Measurements from ENCODE around the gene ADGRB3. TPM values are rescaled to one million over a fixed set of nuclear protein-coding genes. Genes with fewer than 3 reads are reported as not detected.

The ADGRB3 gene
- total RNA-seq, 1 experiment from 2014 or later, result 7.7 TPM

GRCh38 chr6:68695403-68695802, 60.3 kb downstream of the ADGRB3 start:
- Histone ChIP-seq H3K9me3 (ENCODE audit: low read depth, low read length, poor library complexity, severe bottlenecking) (no peaks in the 10 kb centered on the region), H3K27me3 (replicated peaks; ENCODE audit: insufficient read depth, low read depth, low read length, poor library complexity) (no peaks in the 10 kb centered on the region), H3K27ac (ENCODE audit: low read depth, low read length, poor library complexity, severe bottlenecking) (no peak overlapping the region), H3K4me1 (ENCODE audit: insufficient read depth, low read length, poor library complexity, severe bottlenecking) (peaks cover 23% of the 10 kb centered on the region), H3K36me3 (ENCODE audit: insufficient read depth, low read length, poor library complexity, severe bottlenecking) (no peaks in the 10 kb centered on the region), H3K4me3 (ENCODE audit: low read depth, low read length, poor library complexity, severe bottlenecking) (no peak overlapping the region)
- TF ChIP-seq CTCF (conservative IDR thresholded peaks at IDR 0.05; ENCODE audit: low read depth, low read length), result no peak
- no peak for TF ChIP-seq EZH2 (IDR thresholded peaks at IDR 0.05; ENCODE audit: borderline replicate concordance, low read depth, low read length, poor library complexity, severe bottlenecking)
- intact Hi-C loops (cut with micrococcal nuclease; ENCODE audit: unreplicated experiment), result no loop called here
- CTCF ChIA-PET, result no interaction called here
- POLR2A ChIA-PET (ENCODE audit: low non-redundant PET), result no interaction called here
- no TSS peak for BruUV-seq (replicated peaks)
- no peak for DNase-seq (ENCODE audit: low spot score)

- Histone ChIP-seq H3K4me3 (ENCODE audit: low read depth, low read length, poor library complexity, severe bottlenecking) (no peak overlapping the region), H3K9me3 (ENCODE audit: low read depth, low read length, poor library complexity, severe bottlenecking) (no peaks in the 10 kb centered on the region), H3K27ac (ENCODE audit: low read depth, low read length, poor library complexity, severe bottlenecking) (no peak overlapping the region), H3K4me1 (ENCODE audit: insufficient read depth, low read length, poor library complexity, severe bottlenecking) (peaks cover 19% of the 10 kb centered on the region), H3K36me3 (ENCODE audit: insufficient read depth, low read length, poor library complexity, severe bottlenecking) (no peaks in the 10 kb centered on the region), H3K27me3 (replicated peaks; ENCODE audit: insufficient read depth, low read depth, low read length, poor library complexity) (no peaks in the 10 kb centered on the region)
- TF ChIP-seq EZH2 (IDR thresholded peaks at IDR 0.05; ENCODE audit: borderline replicate concordance, low read depth, low read length, poor library complexity, severe bottlenecking), result no peak
- TF ChIP-seq CTCF (conservative IDR thresholded peaks at IDR 0.05; ENCODE audit: low read depth, low read length), result no peak
- no TSS peak for BruUV-seq (replicated peaks)
- intact Hi-C loops (cut with micrococcal nuclease; ENCODE audit: unreplicated experiment), result no loop called here
- no peak for DNase-seq (ENCODE audit: low spot score)
- POLR2A ChIA-PET (ENCODE audit: low non-redundant PET), result interaction anchor here (0.6 kb wide), 1 partner anchor 13 kb away, joined by 4 read pairs; no protein-coding TSS in a partner anchor
- CTCF ChIA-PET, result no interaction called here
Measured at GRCh38 chr6:68695838-68696237, 60.8 kb downstream of the ADGRB3 start.

DNA sequence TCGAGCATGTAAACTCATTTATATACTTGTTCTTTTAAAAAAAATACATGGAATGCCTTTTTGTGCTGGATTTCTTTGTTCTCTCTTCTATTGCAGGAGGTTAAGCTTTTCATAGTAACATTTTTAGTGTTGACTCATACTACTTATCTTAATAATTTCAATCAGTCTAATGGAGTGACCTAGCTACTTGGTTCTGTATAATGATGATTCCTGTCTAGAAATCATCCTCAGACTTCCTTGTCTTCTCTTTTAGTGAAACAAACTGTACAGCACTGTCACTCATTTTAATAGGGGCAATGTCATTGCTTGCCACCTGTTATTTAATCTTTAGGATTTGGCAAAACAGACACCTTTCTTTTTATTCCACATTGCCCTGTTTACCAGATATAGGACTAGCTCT, 62.3 kb downstream of the ADGRB3 start:
- intact Hi-C loops (cut with micrococcal nuclease; ENCODE audit: unreplicated experiment), result no loop called here

More for the DNA sequence above, 62.3 kb downstream of the ADGRB3 start:
- Histone ChIP-seq H3K27me3 (replicated peaks; ENCODE audit: insufficient read depth, low read depth, low read length, poor library complexity) (no peaks in the 10 kb centered on the region), H3K27ac (ENCODE audit: low read depth, low read length, poor library complexity, severe bottlenecking) (no peak overlapping the region), H3K4me3 (ENCODE audit: low read depth, low read length, poor library complexity, severe bottlenecking) (no peak overlapping the region), H3K36me3 (ENCODE audit: insufficient read depth, low read length, poor library complexity, severe bottlenecking) (no peaks in the 10 kb centered on the region), H3K4me1 (ENCODE audit: insufficient read depth, low read length, poor library complexity, severe bottlenecking) (peaks cover 20% of the 10 kb centered on the region), H3K9me3 (ENCODE audit: low read depth, low read length, poor library complexity, severe bottlenecking) (no peaks in the 10 kb centered on the region)
- CTCF ChIA-PET, result no interaction called here
- TF ChIP-seq EZH2 (IDR thresholded peaks at IDR 0.05; ENCODE audit: borderline replicate concordance, low read depth, low read length, poor library complexity, severe bottlenecking) (no peak), CTCF (conservative IDR thresholded peaks at IDR 0.05; ENCODE audit: low read depth, low read length) (no peak)
- DNase-seq (ENCODE audit: low spot score), result no peak
- POLR2A ChIA-PET (ENCODE audit: low non-redundant PET), result interaction anchor here (0.6 kb wide), 1 partner anchor 10 kb away, joined by 4 read pairs; no protein-coding TSS in a partner anchor
- no TSS peak for BruUV-seq (replicated peaks)

All from A673 (cell line).